Nephron (organoid): ENCODE data around the gene FADD.

Source experiments
- H3K27ac Mint-ChIP-seq, 3 experiments: 2 replicates each; pipeline ENCODE4 v1.8.0; 2020; ENCODE audit warnings: mixed read lengths in 3 of 3, mild to moderate bottlenecking in 2 of 3, moderate library complexity in 1 of 3
- H3K27me3 Mint-ChIP-seq: 2 replicates; pipeline ENCODE4 v1.8.0; 2021; ENCODE audit warnings: low read depth, mild to moderate bottlenecking, moderate library complexity, mixed read lengths
- H3K36me3 Mint-ChIP-seq: 2 replicates; pipeline ENCODE4 v1.8.0; 2020; ENCODE audit warnings: low read depth, mixed read lengths
- H3K4me1 Mint-ChIP-seq: 2 replicates; pipeline ENCODE4 v1.8.0; 2020; ENCODE audit warnings: mixed read lengths
- H3K4me3 Mint-ChIP-seq, 3 experiments: 2 replicates each; pipeline ENCODE4 v1.8.0; 2020; ENCODE audit warnings: mild to moderate bottlenecking in 3 of 3, mixed read lengths in 3 of 3, moderate library complexity in 2 of 3
- H3K9me3 Mint-ChIP-seq: 2 replicates; pipeline ENCODE4 v1.8.0; 2020; ENCODE audit warnings: mixed read lengths
- CTCF ChIP-seq, 3 experiments: fragments of 200-600 bp; sonication (generic); IDR thresholded peaks; one replicate each; pipeline ENCODE4 v1.5.0; 2021; ENCODE audit warnings: antibody characterized with exemption in 3 of 3; ENCODE audit not compliant: unreplicated experiment in 3 of 3

FADD gene

GRCh38 chr11:70220920-70221319, 17.8 kb downstream of the FADD start:
- Mint-ChIP-seq H3K4me3 (no peak overlapping the region), H3K27me3 (no peaks in the 10 kb centered on the region), H3K27ac (no peak overlapping the region), H3K36me3 (no peaks in the 10 kb centered on the region), H3K9me3 (peaks cover 6% of the 10 kb centered on the region), H3K4me1 (no peaks in the 10 kb centered on the region)
- TF ChIP-seq CTCF (IDR thresholded peaks at IDR 0.05; ENCODE audit: unreplicated experiment in 3 of 3): no peak

GRCh38 chr11:70225681-70226177, 22.6 kb downstream of the FADD start:
- Mint-ChIP-seq H3K9me3 (peaks cover 2% of the 10 kb centered on the region), H3K4me3 (no peak overlapping the region), H3K4me1 (no peaks in the 10 kb centered on the region), H3K27me3 (peaks cover 4% of the 10 kb centered on the region), H3K27ac (no peak overlapping the region), H3K36me3 (no peaks in the 10 kb centered on the region)
- no peak for TF ChIP-seq CTCF (IDR thresholded peaks at IDR 0.05; ENCODE audit: unreplicated experiment in 3 of 3)

GRCh38 chr11:70226183-70226582, 23.1 kb downstream of the FADD start:
- no peaks in the 10 kb centered on the region for H3K9me3 Mint-ChIP-seq
- no peak overlapping the region for H3K27ac Mint-ChIP-seq
- H3K4me1 Mint-ChIP-seq: no peaks in the 10 kb centered on the region
- peaks cover 4% of the 10 kb centered on the region for H3K27me3 Mint-ChIP-seq
- H3K36me3 Mint-ChIP-seq: no peaks in the 10 kb centered on the region
- H3K4me3 Mint-ChIP-seq: no peak overlapping the region
- no peak for TF ChIP-seq CTCF (IDR thresholded peaks at IDR 0.05; ENCODE audit: unreplicated experiment in 3 of 3)

GRCh38 chr11:70226967-70227366, 23.9 kb downstream of the FADD start:
- Mint-ChIP-seq H3K27ac (no peak overlapping the region), H3K4me1 (no peaks in the 10 kb centered on the region), H3K27me3 (peaks cover 4% of the 10 kb centered on the region), H3K4me3 (no peak overlapping the region), H3K9me3 (no peaks in the 10 kb centered on the region), H3K36me3 (no peaks in the 10 kb centered on the region)
- TF ChIP-seq CTCF (IDR thresholded peaks at IDR 0.05; ENCODE audit: unreplicated experiment in 3 of 3): no peak

GRCh38 chr11:70229737-70230136, 26.6 kb downstream of the FADD start:
- Mint-ChIP-seq H3K27me3 (peaks cover 4% of the 10 kb centered on the region), H3K9me3 (no peaks in the 10 kb centered on the region), H3K27ac (no peak overlapping the region), H3K36me3 (no peaks in the 10 kb centered on the region), H3K4me1 (no peaks in the 10 kb centered on the region), H3K4me3 (no peak overlapping the region)
- TF ChIP-seq CTCF (IDR thresholded peaks at IDR 0.05; ENCODE audit: unreplicated experiment in 3 of 3): no peak

- no peaks in the 10 kb centered on the region for H3K4me1 Mint-ChIP-seq
- no peaks in the 10 kb centered on the region for H3K9me3 Mint-ChIP-seq
- H3K27me3 Mint-ChIP-seq: peaks cover 4% of the 10 kb centered on the region
- H3K36me3 Mint-ChIP-seq: no peaks in the 10 kb centered on the region
- H3K4me3 Mint-ChIP-seq: no peak overlapping the region
- no peak overlapping the region for H3K27ac Mint-ChIP-seq
- no peak for TF ChIP-seq CTCF (IDR thresholded peaks at IDR 0.05; ENCODE audit: unreplicated experiment in 3 of 3)
Observed at GRCh38 chr11:70230151-70230839, 27.2 kb downstream of the FADD start.
